OCI-LY1 (cell line): ENCODE results near the gene TAF4.

Experiments
- CTCF ChIP-seq: fragments of 200-600 bp; sonication (generic), shearing (Covaris generic); IDR thresholded peaks from 2 replicates; pipeline ENCODE4 v1.5.1; 2017; ENCODE audit warnings: mild to moderate bottlenecking, antibody characterized with exemption, low read length, moderate library complexity, mixed read lengths
- EZH2 ChIP-seq: fragments of 200-600 bp; sonication (generic), shearing (Covaris generic); IDR thresholded peaks from 2 replicates; pipeline ENCODE4 v1.8.0; 2017; ENCODE audit warnings: borderline replicate concordance, mixed run types, mild to moderate bottlenecking, antibody characterized with exemption, low read length, moderate library complexity, mixed read lengths

GRCh38 chr20:62026564-62026856, 39.2 kb downstream of the TAF4 start:
- TF ChIP-seq CTCF (no peak), EZH2 (no peak)
